ENCODE measurements around the gene HLA-DPA1.
"Not testable (repeated sequence)": the region's sequence is repeated elsewhere in the genome, so short reads cannot be mapped to it uniquely, and the experiment has no call there.

The HLA-DPA1 gene

GRCh38 chr6:33078442-33078841 is 5.0 kb upstream of the HLA-DPA1 start:
- Mint-ChIP-seq H3K4me1 (peaks cover 75% of the 10 kb centered on the region), H3K4me3 (no peak overlapping the region), H3K27ac (no peak overlapping the region), H3K27me3 (no peaks in the 10 kb centered on the region), H3K9me3 (no peaks in the 10 kb centered on the region)
- ATAC-seq (no peak), DNase-seq (no peak)

GRCh38 chr6:33077908-33078307 is 4.5 kb upstream of the HLA-DPA1 start:
- Mint-ChIP-seq H3K4me1 (peaks cover 78% of the 10 kb centered on the region), H3K4me3 (peak overlapping the region in 1 of 2 donors; percentile 56)

DNA sequence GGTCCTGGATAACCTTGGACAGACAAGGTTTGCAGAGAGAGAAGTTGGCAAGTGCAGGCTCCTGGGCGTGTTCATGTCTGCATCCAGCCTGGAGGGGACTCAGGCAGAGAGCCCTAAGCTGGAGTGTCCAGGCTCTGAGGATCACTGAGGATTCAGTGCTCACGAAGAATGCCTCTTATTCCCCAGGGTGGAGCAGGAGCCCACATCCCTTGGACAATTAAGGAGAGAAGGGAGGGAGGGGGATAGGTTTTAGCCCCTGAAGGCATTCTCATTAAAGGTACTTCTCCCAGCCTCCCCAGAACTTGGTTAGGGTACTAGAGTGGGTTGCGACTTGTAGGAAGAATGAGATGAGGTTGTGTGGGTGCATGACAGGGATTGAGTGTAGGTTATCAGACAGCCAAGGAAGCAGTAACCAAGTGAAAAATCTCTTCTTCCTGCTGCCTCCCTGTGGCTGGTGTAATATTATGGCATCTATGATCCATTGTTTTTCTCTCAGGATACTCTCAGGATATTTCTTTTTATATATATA is 3.0 kb upstream of the HLA-DPA1 start:
- no peaks in the 10 kb centered on the region for H3K9me3 Mint-ChIP-seq
- ATAC-seq (no peak), DNase-seq (no peak)
- H3K4me3 Mint-ChIP-seq: peak overlapping the region; percentile 80 to 85
- H3K4me1 Mint-ChIP-seq: peaks cover 78% of the 10 kb centered on the region
- H3K27ac Mint-ChIP-seq: peak overlapping the region in 1 of 2 donors; percentile 55
- no peaks in the 10 kb centered on the region for H3K27me3 Mint-ChIP-seq

More at GRCh38 chr6:33077908-33078307, 4.5 kb upstream of the HLA-DPA1 start:
- Mint-ChIP-seq H3K27ac (no peak overlapping the region), H3K27me3 (no peaks in the 10 kb centered on the region), H3K9me3 (no peaks in the 10 kb centered on the region)
- ATAC-seq: no peak
- DNase-seq: no peak

- Mint-ChIP-seq H3K4me3 (peak within 1 kb of the TSS; percentile 80 to 85), H3K9me3 (no peaks in the 10 kb centered on the region), H3K4me1 (peaks cover 71% of the 10 kb centered on the region), H3K27me3 (no peaks in the 10 kb centered on the region), H3K27ac (peak within 1 kb of the TSS; percentile 53 to 55)
- peak; percentile 97 for ATAC-seq
- peak; percentile 27 to 37 for DNase-seq
These were observed 2.3 kb upstream of the HLA-DPA1 start, which contains the start of gene HLA-DPB1 for GRCh38 chr6:33075568-33076405. TSS of gene HLA-DPB1 (plus strand) at chr6:33075990. CDS start at chr6:33076042, 52 bp downstream.

DNA sequence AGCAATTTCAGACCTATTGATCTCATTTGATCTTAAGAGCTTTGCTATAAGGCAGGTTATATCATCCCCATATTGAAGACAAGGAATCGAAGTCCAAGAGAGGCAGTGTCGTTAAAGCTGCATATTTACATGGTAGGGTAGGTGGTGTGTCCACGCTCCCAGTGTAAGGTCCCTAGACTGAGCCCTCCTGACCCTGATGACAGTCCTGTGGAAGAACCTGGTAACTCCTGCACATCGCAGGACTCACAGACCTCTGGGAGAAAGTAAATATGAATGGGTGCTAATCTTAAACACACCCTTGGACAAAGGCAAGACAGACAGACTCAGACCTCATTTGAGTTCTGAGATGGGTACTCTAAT is 1.7 kb upstream of the HLA-DPA1 start:
- peaks cover 65% of the 10 kb centered on the region for H3K4me1 Mint-ChIP-seq
- no peaks in the 10 kb centered on the region for H3K27me3 Mint-ChIP-seq
- no peaks in the 10 kb centered on the region for H3K9me3 Mint-ChIP-seq
- no peak overlapping the region for H3K27ac Mint-ChIP-seq
- peak overlapping the region; percentile 80 to 85 for H3K4me3 Mint-ChIP-seq
- DNase-seq (no peak), ATAC-seq (no peak)

- DNase-seq: no peak
- peak overlapping the region; percentile 36 to 72 for H3K4me3 Mint-ChIP-seq
- ATAC-seq: no peak
- no peaks in the 10 kb centered on the region for H3K9me3 Mint-ChIP-seq
- peaks cover 42% of the 10 kb centered on the region for H3K4me1 Mint-ChIP-seq
- no peaks in the 10 kb centered on the region for H3K27me3 Mint-ChIP-seq
- no peak overlapping the region for H3K27ac Mint-ChIP-seq
These were observed 845 bp downstream of the HLA-DPA1 start for GRCh38 chr6:33072508-33073100.

DNA sequence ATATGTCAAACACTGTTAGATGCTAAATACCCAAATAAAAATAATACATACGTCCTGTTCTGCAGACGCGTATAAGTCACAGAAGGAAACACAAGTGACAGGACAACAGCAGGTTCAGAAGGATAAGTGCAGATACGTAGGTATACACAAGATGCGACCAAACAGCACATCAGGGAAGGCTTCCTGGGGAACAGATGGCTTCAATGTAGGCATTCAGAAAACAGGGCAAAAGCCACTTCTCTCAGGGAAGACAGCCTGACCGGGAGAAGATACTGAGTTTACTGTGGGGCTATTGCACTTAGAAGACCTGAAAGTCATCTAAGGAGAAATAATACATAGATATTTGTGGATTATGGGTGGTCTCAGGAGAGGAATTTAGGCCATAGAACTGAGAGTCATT is 1.9 kb downstream of the HLA-DPA1 start:
- ATAC-seq (no peak), DNase-seq (no peak)
- H3K27ac Mint-ChIP-seq: no peak overlapping the region
- H3K9me3 Mint-ChIP-seq: no peaks in the 10 kb centered on the region
- peaks cover 35% of the 10 kb centered on the region for H3K4me1 Mint-ChIP-seq
- no peaks in the 10 kb centered on the region for H3K27me3 Mint-ChIP-seq
- H3K4me3 Mint-ChIP-seq: peak overlapping the region; percentile 1 to 30

DNA sequence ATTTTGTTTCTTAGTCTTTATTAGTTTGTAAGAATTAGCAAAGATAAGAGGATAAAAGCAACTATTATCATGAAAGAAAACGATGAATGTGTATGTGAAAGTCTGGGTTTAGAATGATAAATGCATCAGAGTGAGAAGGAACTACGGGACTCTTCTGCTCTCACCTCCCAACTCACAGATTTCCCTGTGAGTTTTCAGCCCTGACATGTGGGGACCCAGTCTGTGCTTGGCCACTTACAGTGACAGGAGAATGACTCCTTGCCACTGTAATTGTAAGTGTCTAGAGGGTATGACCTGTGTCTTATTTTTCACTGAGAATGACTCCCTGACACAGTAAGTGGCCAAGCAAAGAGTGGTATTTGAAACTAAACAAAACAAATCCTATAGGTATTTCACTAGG is 2.5 kb downstream of the HLA-DPA1 start:
- ATAC-seq (no peak), DNase-seq (no peak)
- no peak overlapping the region for H3K4me3 Mint-ChIP-seq
- H3K27me3 Mint-ChIP-seq: no peaks in the 10 kb centered on the region
- peaks cover 30% of the 10 kb centered on the region for H3K4me1 Mint-ChIP-seq
- H3K27ac Mint-ChIP-seq: no peak overlapping the region
- H3K9me3 Mint-ChIP-seq: no peaks in the 10 kb centered on the region

DNA sequence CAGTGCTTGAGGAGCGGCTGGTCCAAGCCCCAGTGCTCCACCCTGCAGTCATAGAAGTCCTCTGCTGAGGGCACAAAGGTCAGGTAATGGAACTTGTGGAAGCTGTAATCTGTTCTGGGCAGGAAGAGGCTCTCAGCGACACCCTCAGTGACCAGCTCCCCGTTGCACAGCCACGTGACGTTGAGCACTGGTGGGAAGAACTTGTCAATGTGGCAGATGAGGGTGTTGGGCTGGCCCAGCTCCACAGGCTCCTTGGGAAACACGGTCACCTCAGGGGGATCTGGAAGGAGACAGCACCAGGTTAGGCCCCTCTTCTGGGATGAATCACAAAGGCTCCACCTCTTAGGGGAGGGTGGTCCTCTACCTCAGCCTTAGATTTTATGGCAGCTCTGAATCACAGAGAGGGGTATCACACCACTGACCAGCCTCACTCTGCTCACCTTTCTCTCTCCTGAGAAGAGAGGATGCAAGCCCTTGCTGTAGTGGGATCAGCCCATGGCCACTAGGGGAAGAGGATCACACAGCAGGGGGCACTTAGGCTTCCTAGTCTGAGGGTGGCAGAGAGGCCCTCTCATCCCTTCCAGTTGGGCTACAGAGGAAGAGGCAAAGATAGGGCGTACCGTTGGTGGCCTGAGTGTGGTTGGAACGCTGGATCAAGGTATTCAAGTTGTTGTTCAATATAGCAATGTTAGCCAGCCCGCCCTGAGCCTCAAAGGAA is 4.3 kb downstream of the HLA-DPA1 start:
- no peak for ATAC-seq
- Mint-ChIP-seq H3K27ac (no peak overlapping the region), H3K4me1 (peaks cover 28% of the 10 kb centered on the region), H3K4me3 (no peak overlapping the region), H3K9me3 (no peaks in the 10 kb centered on the region), H3K27me3 (no peaks in the 10 kb centered on the region)
- no peak for DNase-seq

GRCh38 chr6:33066917-33067521 is 6.4 kb downstream of the HLA-DPA1 start:
- ATAC-seq: no peak
- Mint-ChIP-seq H3K27ac (no peak overlapping the region), H3K9me3 (no peaks in the 10 kb centered on the region), H3K4me3 (no peak overlapping the region), H3K27me3 (no peaks in the 10 kb centered on the region), H3K4me1 (peaks cover 14% of the 10 kb centered on the region)
- no peak for DNase-seq

DNA sequence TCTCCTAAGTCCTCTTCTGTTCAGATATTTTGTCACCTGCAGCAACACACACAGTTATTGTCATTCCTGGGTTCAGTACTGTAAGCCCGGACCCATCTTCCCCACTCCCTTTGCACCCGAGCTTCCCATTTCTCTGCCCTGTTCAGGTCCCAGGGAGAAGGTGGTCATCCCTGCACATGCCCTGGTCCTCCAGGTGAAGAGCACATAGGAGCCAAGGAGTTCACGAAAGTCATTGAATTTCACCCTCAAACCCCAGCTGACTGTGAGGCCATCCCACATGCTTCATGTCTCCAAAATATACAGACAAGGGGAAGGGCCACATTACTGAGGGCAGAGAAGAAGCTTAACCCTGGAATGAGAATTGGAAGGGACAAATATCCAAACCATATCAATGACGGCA is 8.1 kb downstream of the HLA-DPA1 start:
- Mint-ChIP-seq H3K9me3 (no peaks in the 10 kb centered on the region), H3K27ac (no peak overlapping the region), H3K4me1 (peaks cover 11% of the 10 kb centered on the region), H3K4me3 (no peak overlapping the region), H3K27me3 (no peaks in the 10 kb centered on the region)
- ATAC-seq (no peak), DNase-seq (no peak)

- no peak for DNase-seq
- Mint-ChIP-seq H3K4me3 (no peak overlapping the region), H3K9me3 (no peaks in the 10 kb centered on the region), H3K4me1 (peaks cover 11% of the 10 kb centered on the region), H3K27ac (no peak overlapping the region), H3K27me3 (no peaks in the 10 kb centered on the region)
- no peak for ATAC-seq
These were observed 8.7 kb downstream of the HLA-DPA1 start for GRCh38 chr6:33064723-33065122.

- not testable (repeated sequence) for H3K27ac Mint-ChIP-seq, H3K9me3 Mint-ChIP-seq, ATAC-seq, H3K4me3 Mint-ChIP-seq, H3K27me3 Mint-ChIP-seq, DNase-seq
- peaks cover 11% of the 10 kb centered on the region for H3K4me1 Mint-ChIP-seq
These were observed 10.0 kb downstream of the HLA-DPA1 start for GRCh38 chr6:33063435-33063834.

GRCh38 chr6:33061987-33062386 is 11.5 kb downstream of the HLA-DPA1 start:
- ATAC-seq (peak; percentile 52), DNase-seq (no peak)
- Mint-ChIP-seq H3K9me3 (no peaks in the 10 kb centered on the region), H3K27ac (no peak overlapping the region), H3K4me3 (no peak overlapping the region), H3K4me1 (peaks cover 20% of the 10 kb centered on the region), H3K27me3 (no peaks in the 10 kb centered on the region)
